H1 (cell line): Measurements from ENCODE around the gene GMPPA. TPM values are rescaled to one million over a fixed set of nuclear protein-coding genes. Genes with fewer than 3 reads are reported as not detected.
A peak's percentile ranks its signal among the peaks of the same experiment; 100 is the strongest.

ENCODE experiments used
- EGR1 ChIP-seq: IDR thresholded peaks from 2 replicates; pipeline ENCODE4 v1.6.1; 2011; ENCODE audit warnings: low read depth, low read length, borderline replicate concordance
- polyA plus RNA-seq, 7 experiments: library from polyadenylated mRNA; depleted of rRNA in 3 of 7; stranded (reverse) in 5 of 7; unstranded in 2 of 7; fragments of >200 nt in 5 of 7; fragments of 200-250 nt in 2 of 7; gene quantifications; 1 replicate in 5 of 7; 2 replicates in 1 of 7; 4 replicates in 1 of 7; pipeline versions ENCODE4 v1.2.1 to v1.2.3, GENCODE V29; 2011 to 2013; ENCODE audit warnings: missing spikeins in 2 of 7, mixed read lengths in 2 of 7
- total RNA-seq: library from RNA; stranded (reverse); fragmentation: NEBNext Ultra II Directional; extraction: Animal tissue kit (Norgen Biotek cat#: 25700); gene quantifications from 2 replicates; pipeline ENCODE4 v1.2.1, GENCODE V29; 2021
- TF ChIP-seq, protein P1 (sequence below): IDR thresholded peaks from 2 replicates; pipeline ENCODE4 v1.6.1; 2012; ENCODE audit warnings: inconsistent platforms

Gene GMPPA
- total and polyA plus RNA-seq, 2 of the 8 experiments (the other 6 are each of a cell fraction or from before 2014, with no cell fraction given), result 34.3 to 98.8 TPM

GRCh38 chr2:219492575-219492974 is 6.1 kb upstream of the GMPPA start (continued):
- TF ChIP-seq, protein P1, sequence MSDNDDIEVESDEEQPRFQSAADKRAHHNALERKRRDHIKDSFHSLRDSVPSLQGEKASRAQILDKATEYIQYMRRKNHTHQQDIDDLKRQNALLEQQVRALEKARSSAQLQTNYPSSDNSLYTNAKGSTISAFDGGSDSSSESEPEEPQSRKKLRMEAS, result peak; percentile 59
- peak; percentile 66; the same call in 1 of the 2 replicates for TF ChIP-seq EGR1
